HEK293 (cell line): Measurements from ENCODE around the gene ALG6.
A peak's percentile ranks its signal among the peaks of the same experiment; 100 is the strongest.

ENCODE experiments used
- HOXC10 ChIP-seq: sonication (generic); formaldehyde crosslinking; IDR thresholded peaks from 2 replicates; pipeline ENCODE4 v1.8.1; 2023; ENCODE audit warnings: mild to moderate bottlenecking, missing genetic modification reagents
- KLF9 ChIP-seq: fragments of 450-650 bp; formaldehyde crosslinking; IDR thresholded peaks from 2 replicates; pipeline ENCODE4 v1.5.1; 2016; ENCODE audit warnings: missing biosample characterization, missing genetic modification characterization, low read depth
- MYNN ChIP-seq: fragments of 450-650 bp; formaldehyde crosslinking; IDR thresholded peaks from 2 replicates; pipeline ENCODE4 v1.5.1; 2016; ENCODE audit warnings: missing biosample characterization, missing genetic modification characterization, borderline replicate concordance
- PRDM4 ChIP-seq: fragments of 450-650 bp; formaldehyde crosslinking; IDR thresholded peaks from 2 replicates; pipeline ENCODE4 v1.5.1; 2017; ENCODE audit warnings: missing biosample characterization, missing genetic modification characterization
- PRDM6 ChIP-seq: fragments of 450-650 bp; formaldehyde crosslinking; IDR thresholded peaks from 2 replicates; pipeline ENCODE4 v1.5.1; 2017; ENCODE audit warnings: missing biosample characterization, missing genetic modification characterization
- REPIN1 ChIP-seq: fragments of 450-650 bp; formaldehyde crosslinking; IDR thresholded peaks from 2 replicates; pipeline ENCODE4 v1.5.1; 2017; ENCODE audit warnings: missing biosample characterization, missing genetic modification characterization, low read depth
- SCRT1 ChIP-seq: fragments of 450-650 bp; formaldehyde crosslinking; IDR thresholded peaks from 2 replicates; pipeline ENCODE4 v1.5.1; 2016; ENCODE audit warnings: missing biosample characterization, missing genetic modification characterization, borderline replicate concordance
- SETDB1 ChIP-seq: IDR thresholded peaks from one replicate; pipeline ENCODE4 v1.6.1; 2017; ENCODE audit warnings: mild to moderate bottlenecking, low read length, moderate library complexity, mixed read lengths; ENCODE audit not compliant: insufficient read length
- SP2 ChIP-seq: fragments of 450-650 bp; formaldehyde crosslinking; IDR thresholded peaks from 2 replicates; pipeline ENCODE4 v1.5.1; 2016; ENCODE audit warnings: missing biosample characterization, missing genetic modification characterization
- SP7 ChIP-seq: fragments of 450-650 bp; formaldehyde crosslinking; IDR thresholded peaks from 2 replicates; pipeline ENCODE4 v1.5.1; 2016; ENCODE audit warnings: missing biosample characterization, missing genetic modification characterization
- TRIM28 ChIP-seq: IDR thresholded peaks from 2 replicates; pipeline ENCODE4 v1.6.1; 2011; ENCODE audit warnings: low read length, control low read depth, borderline replicate concordance
- ZBTB11 ChIP-seq: fragments of 450-650 bp; formaldehyde crosslinking; conservative IDR thresholded peaks from 2 replicates; pipeline ENCODE4 v1.5.1; 2016; ENCODE audit warnings: low read depth, missing biosample characterization, missing genetic modification characterization
- ZBTB6 ChIP-seq: fragments of 450-650 bp; formaldehyde crosslinking; IDR thresholded peaks from 2 replicates; pipeline ENCODE4 v1.5.1; 2017; ENCODE audit warnings: missing biosample characterization, missing genetic modification characterization
- ZNF121 ChIP-seq: fragments of 450-650 bp; formaldehyde crosslinking; IDR thresholded peaks from 2 replicates; pipeline ENCODE4 v1.5.1; 2016; ENCODE audit warnings: missing biosample characterization, missing genetic modification characterization
- ZNF133 ChIP-seq: fragments of 450-650 bp; formaldehyde crosslinking; IDR thresholded peaks from 2 replicates; pipeline ENCODE4 v1.5.1; 2016; ENCODE audit warnings: missing biosample characterization, missing genetic modification characterization
- ZNF24 ChIP-seq: fragments of 450-650 bp; formaldehyde crosslinking; IDR thresholded peaks from 2 replicates; pipeline ENCODE4 v1.5.1; 2016; ENCODE audit warnings: missing biosample characterization, missing genetic modification characterization
- ZNF292 ChIP-seq: fragments of 450-650 bp; formaldehyde crosslinking; IDR thresholded peaks from 2 replicates; pipeline ENCODE4 v1.5.1; 2016; ENCODE audit warnings: low read depth, missing biosample characterization, missing genetic modification characterization, borderline replicate concordance
- ZNF335 ChIP-seq: fragments of 450-650 bp; formaldehyde crosslinking; conservative IDR thresholded peaks from 2 replicates; pipeline ENCODE4 v1.5.1; 2016; ENCODE audit warnings: missing biosample characterization, missing genetic modification characterization
- ZNF391 ChIP-seq: fragments of 450-650 bp; formaldehyde crosslinking; IDR thresholded peaks from 2 replicates; pipeline ENCODE4 v1.5.1; 2016; ENCODE audit warnings: low read depth, missing biosample characterization, missing genetic modification characterization, borderline replicate concordance
- ZNF404 ChIP-seq: fragments of 450-650 bp; formaldehyde crosslinking; IDR thresholded peaks from 2 replicates; pipeline ENCODE4 v1.5.1; 2017; ENCODE audit warnings: missing biosample characterization, missing genetic modification characterization
- ZNF433 ChIP-seq: fragments of 450-650 bp; formaldehyde crosslinking; IDR thresholded peaks from 2 replicates; pipeline ENCODE4 v1.5.1; 2016; ENCODE audit warnings: missing biosample characterization, missing genetic modification characterization, low read depth
- ZNF473 ChIP-seq: fragments of 450-650 bp; formaldehyde crosslinking; IDR thresholded peaks from 2 replicates; pipeline ENCODE4 v1.5.1; 2017; ENCODE audit warnings: missing biosample characterization, missing genetic modification characterization
- ZNF513 ChIP-seq: fragments of 450-650 bp; IDR thresholded peaks from 2 replicates; pipeline ENCODE4 v1.5.1; 2018; ENCODE audit warnings: missing biosample characterization, missing genetic modification characterization
- ZNF549 ChIP-seq: fragments of 450-650 bp; IDR thresholded peaks from 2 replicates; pipeline ENCODE4 v1.5.1; 2018; ENCODE audit warnings: missing biosample characterization, missing genetic modification characterization, mild to moderate bottlenecking, inconsistent platforms, moderate library complexity
- ZNF561 ChIP-seq: fragments of 450-650 bp; IDR thresholded peaks from 2 replicates; pipeline ENCODE4 v1.5.1; 2018; ENCODE audit warnings: missing biosample characterization, missing genetic modification characterization, borderline replicate concordance
- ZNF596 ChIP-seq: fragments of 450-650 bp; IDR thresholded peaks from 2 replicates; pipeline ENCODE4 v1.5.0; 2018; ENCODE audit warnings: missing biosample characterization, mild to moderate bottlenecking, missing genetic modification characterization, moderate library complexity
- ZNF610 ChIP-seq: fragments of 450-650 bp; formaldehyde crosslinking; IDR thresholded peaks from 2 replicates; pipeline ENCODE4 v1.5.1; 2016; ENCODE audit warnings: missing biosample characterization, missing genetic modification characterization, borderline replicate concordance
- ZNF626 ChIP-seq: fragments of 450-650 bp; sonication (Bioruptor Pico); formaldehyde crosslinking; IDR thresholded peaks from 2 replicates; pipeline ENCODE4 v1.5.1; 2018; ENCODE audit warnings: missing biosample characterization, missing genetic modification characterization, inconsistent platforms
- ZNF654 ChIP-seq: fragments of 450-650 bp; formaldehyde crosslinking; IDR thresholded peaks from 2 replicates; pipeline ENCODE4 v1.5.1; 2016; ENCODE audit warnings: low read depth, missing biosample characterization, missing genetic modification characterization
- ZSCAN23 ChIP-seq: fragments of 450-650 bp; formaldehyde crosslinking; IDR thresholded peaks from 2 replicates; pipeline ENCODE4 v1.5.1; 2016; ENCODE audit warnings: missing biosample characterization, missing genetic modification characterization
- ZXDB ChIP-seq: fragments of 450-650 bp; formaldehyde crosslinking; IDR thresholded peaks from 2 replicates; pipeline ENCODE4 v1.5.1; 2016; ENCODE audit warnings: missing biosample characterization, missing genetic modification characterization

ALG6 gene

GRCh38 chr1:63327417-63328054 is 39.9 kb upstream of the ALG6 start (continued):
- 0 out of 2 replicates have a peak, but pooled peaks have one; percentile 14 for TF ChIP-seq SP2 (tag by site-specific recombination)
- TF ChIP-seq ZNF549 (tag by site-specific recombination): no peak
- no peak for TF ChIP-seq SCRT1 (tag by site-specific recombination)
- no peak for TF ChIP-seq ZNF404 (tag by site-specific recombination)
- 0 out of 2 replicates have a peak, but pooled peaks have one; percentile 34 for TF ChIP-seq ZNF24 (tag by site-specific recombination)
- peak; percentile 55; the same call in 1 of the 2 replicates for TF ChIP-seq ZNF121
- TF ChIP-seq ZNF133 (tag by site-specific recombination): no peak
- peak; percentile 44 for TF ChIP-seq ZNF654
- TF ChIP-seq ZNF596 (tag by site-specific recombination): no peak
- no peak for TF ChIP-seq MYNN (tag by site-specific recombination)
- peak; percentile 21; the same call in 1 of the 2 replicates for TF ChIP-seq ZBTB11 (tag by site-specific recombination)
- no peak for TF ChIP-seq SETDB1
- TF ChIP-seq ZSCAN23 (tag by site-specific recombination): no peak
- 0 out of 2 replicates have a peak, but pooled peaks have one; percentile 26 for TF ChIP-seq ZNF610
- no peak for TF ChIP-seq ZNF433 (tag by site-specific recombination)
- TF ChIP-seq ZNF473: no peak
- TF ChIP-seq ZBTB6 (tag by site-specific recombination): no peak
- TF ChIP-seq PRDM4: no peak
- TF ChIP-seq HOXC10 (CRISPR knock-in tag): no peak
- TF ChIP-seq SP7: no peak
- TF ChIP-seq ZNF391 (tag by site-specific recombination): no peak
- no peak for TF ChIP-seq REPIN1
- TF ChIP-seq PRDM6 (tag by site-specific recombination): no peak
- TF ChIP-seq TRIM28: no peak
- TF ChIP-seq ZXDB (tag by site-specific recombination): peak; percentile 26; the same call in 1 of the 2 replicates
- TF ChIP-seq ZNF335 (tag by site-specific recombination): peak; percentile 53
- TF ChIP-seq ZNF513 (tag by site-specific recombination): no peak
- TF ChIP-seq ZNF292: no peak
- no peak for TF ChIP-seq ZNF561
- TF ChIP-seq KLF9 (tag by site-specific recombination): no peak
- no peak for TF ChIP-seq ZNF626 (tag by site-specific recombination)
